ENCODE data around the gene KCTD16.

KCTD16 gene

GRCh38 chr5:144504929-144505577, 334.4 kb downstream of the KCTD16 start:
- in situ Hi-C loops (cut with MboI; ENCODE audit: low sequenced_read_pairs): no loop called here

GRCh38 chr5:144510845-144511579, 340.3 kb downstream of the KCTD16 start:
- in situ Hi-C loops (cut with MboI; ENCODE audit: low sequenced_read_pairs): no loop called here

GRCh38 chr5:144511580-144512072, 341.0 kb downstream of the KCTD16 start:
- in situ Hi-C loops (cut with MboI; ENCODE audit: low sequenced_read_pairs): no loop called here

GRCh38 chr5:144522698-144523097, 352.0 kb downstream of the KCTD16 start:
- in situ Hi-C loops (cut with MboI; ENCODE audit: low sequenced_read_pairs): no loop called here

- in situ Hi-C loops (cut with MboI; ENCODE audit: low sequenced_read_pairs): no loop called here
Observed at GRCh38 chr5:144525000-144525399, 354.3 kb downstream of the KCTD16 start.

GRCh38 chr5:144531188-144531587, 360.5 kb downstream of the KCTD16 start:
- in situ Hi-C loops (cut with MboI; ENCODE audit: low sequenced_read_pairs): no loop called here
